Activated CD8-positive, alpha-beta memory T cell treated with anti-CD3 and anti-CD28 coated beads for 24 hours (primary cell): ENCODE data around the gene CCDC28B.

Experiments used
- DNase-seq: peaks from one replicate; pipeline ENCODE4 v3.0.0-alpha.2; 2020

The CCDC28B gene

GRCh38 chr1:32223683-32224082 lies 23.3 kb downstream of the CCDC28B start:
- no peak for DNase-seq

- DNase-seq = no peak
These were observed 23.9 kb downstream of the CCDC28B start for GRCh38 chr1:32224285-32224684.

GRCh38 chr1:32228771-32229170 lies 28.4 kb downstream of the CCDC28B start:
- no peak for DNase-seq

GRCh38 chr1:32231843-32232432 lies 31.5 kb downstream of the CCDC28B start:
- no peak for DNase-seq

GRCh38 chr1:32232558-32233304 lies 32.3 kb downstream of the CCDC28B start:
- no peak for DNase-seq

- no peak for DNase-seq
These were observed 34.4 kb downstream of the CCDC28B start for GRCh38 chr1:32234792-32235191.

- DNase-seq = no peak
These were observed 38.9 kb downstream of the CCDC28B start for GRCh38 chr1:32239337-32239736.

GRCh38 chr1:32239790-32240139 lies 39.4 kb downstream of the CCDC28B start:
- no peak for DNase-seq

GRCh38 chr1:32240140-32240951 lies 40.0 kb downstream of the CCDC28B start:
- DNase-seq = peak; percentile 80

- peak; percentile 75 for DNase-seq
These were observed 40.8 kb downstream of the CCDC28B start for GRCh38 chr1:32241001-32241763.

GRCh38 chr1:32242341-32242851 lies 42.0 kb downstream of the CCDC28B start:
- no peak for DNase-seq

- DNase-seq = no peak
These were observed 46.5 kb downstream of the CCDC28B start, which contains the start of gene FAM167B for GRCh38 chr1:32246888-32247273. TSS of gene FAM167B (plus strand) at chr1:32247222. CDS start at chr1:32247422, 200 bp downstream.

GRCh38 chr1:32247452-32247851 lies 47.1 kb downstream of the CCDC28B start:
- DNase-seq = no peak

- DNase-seq = peak; percentile 91
These were observed 47.8 kb downstream of the CCDC28B start for GRCh38 chr1:32247983-32248889.

- DNase-seq = peak; percentile 90
These were observed 49.6 kb downstream of the CCDC28B start for GRCh38 chr1:32249831-32250525.

- DNase-seq = peak; percentile 90
These were observed 50.7 kb downstream of the CCDC28B start, which contains the start of gene LCK for GRCh38 chr1:32250893-32251716. TSS of gene LCK (plus strand) at chr1:32251265. CDS start at chr1:32274330, 23,065 bp downstream.
